SK-N-DZ (cell line): ENCODE measurements around the gene F7.
"Not testable (repeated sequence)": the region's sequence is repeated elsewhere in the genome, so short reads cannot be mapped to it uniquely, and the experiment has no call there.

Experiments
- DNase-seq: peaks from one replicate; pipeline ENCODE4 v3.0.0-alpha.2; 2015; ENCODE audit warnings: low spot score

F7 gene

DNA sequence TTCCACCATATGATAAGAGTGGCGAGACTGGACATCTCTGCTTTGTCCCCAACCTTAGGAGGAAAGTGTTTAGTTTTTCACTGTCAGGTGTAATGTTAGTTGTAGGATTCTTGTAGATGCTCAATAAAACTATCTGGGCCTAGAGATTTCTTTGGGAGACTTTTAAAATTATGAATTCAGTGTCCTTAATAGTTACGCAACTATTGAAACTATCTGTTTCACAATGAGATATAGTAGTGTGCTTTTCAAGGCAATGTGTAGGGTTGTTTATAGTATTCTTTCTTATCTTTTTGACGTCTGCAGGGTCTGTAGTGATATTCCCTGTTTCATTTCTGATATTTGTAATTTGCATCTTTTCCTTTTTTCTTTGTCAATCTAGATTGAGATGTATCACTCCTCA, 33.2 kb upstream of the F7 start:
- no peak for DNase-seq

DNA sequence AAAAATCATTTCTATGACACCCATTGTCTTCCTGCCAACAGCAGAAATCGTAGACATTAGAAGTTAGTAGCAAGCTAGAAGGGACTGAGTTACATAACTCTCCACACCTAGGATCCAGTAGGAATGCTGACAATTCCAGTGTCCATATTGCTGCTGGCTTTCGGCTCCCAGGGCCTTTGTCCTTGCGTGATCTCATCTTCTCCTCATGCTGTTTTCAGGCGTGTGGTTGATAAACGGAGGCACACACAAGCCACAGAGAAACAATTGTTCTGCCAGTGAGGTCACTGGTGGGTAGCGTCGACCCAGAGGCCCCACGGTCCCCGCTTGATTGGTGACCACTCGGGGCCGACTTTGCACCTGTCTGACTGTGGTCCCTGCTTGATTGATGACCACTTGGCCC, 31.6 kb upstream of the F7 start:
- DNase-seq, result no peak

DNA sequence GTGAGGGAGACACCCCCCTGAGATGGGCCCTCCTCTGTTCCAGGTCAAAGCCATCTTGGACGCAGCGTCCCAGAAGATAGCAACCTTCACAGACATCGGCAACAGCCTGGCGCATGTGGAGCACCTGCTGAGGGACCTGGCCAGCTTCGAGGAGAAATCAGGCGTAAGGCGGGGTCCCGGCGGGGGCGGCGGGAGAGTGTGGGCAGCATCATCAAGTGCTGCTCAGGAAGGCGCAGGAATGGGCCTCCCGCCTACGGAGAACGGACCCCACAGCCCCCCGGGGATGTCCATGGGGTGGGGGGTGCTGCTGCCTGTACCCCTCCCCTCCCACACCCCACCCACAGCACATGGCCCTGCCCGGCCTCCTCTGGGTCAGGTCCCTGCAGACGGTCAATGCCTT, 31.2 kb upstream of the F7 start:
- no peak for DNase-seq

GRCh38 chr13:113074876-113075275, 30.7 kb upstream of the F7 start:
- no peak for DNase-seq

- no peak for DNase-seq
These were observed 29.9 kb upstream of the F7 start for GRCh38 chr13:113075711-113076110.

- no peak for DNase-seq
These were observed 28.8 kb upstream of the F7 start for GRCh38 chr13:113076681-113077401.

- DNase-seq, result no peak
These were observed 28.0 kb upstream of the F7 start for GRCh38 chr13:113077566-113077952.

DNA sequence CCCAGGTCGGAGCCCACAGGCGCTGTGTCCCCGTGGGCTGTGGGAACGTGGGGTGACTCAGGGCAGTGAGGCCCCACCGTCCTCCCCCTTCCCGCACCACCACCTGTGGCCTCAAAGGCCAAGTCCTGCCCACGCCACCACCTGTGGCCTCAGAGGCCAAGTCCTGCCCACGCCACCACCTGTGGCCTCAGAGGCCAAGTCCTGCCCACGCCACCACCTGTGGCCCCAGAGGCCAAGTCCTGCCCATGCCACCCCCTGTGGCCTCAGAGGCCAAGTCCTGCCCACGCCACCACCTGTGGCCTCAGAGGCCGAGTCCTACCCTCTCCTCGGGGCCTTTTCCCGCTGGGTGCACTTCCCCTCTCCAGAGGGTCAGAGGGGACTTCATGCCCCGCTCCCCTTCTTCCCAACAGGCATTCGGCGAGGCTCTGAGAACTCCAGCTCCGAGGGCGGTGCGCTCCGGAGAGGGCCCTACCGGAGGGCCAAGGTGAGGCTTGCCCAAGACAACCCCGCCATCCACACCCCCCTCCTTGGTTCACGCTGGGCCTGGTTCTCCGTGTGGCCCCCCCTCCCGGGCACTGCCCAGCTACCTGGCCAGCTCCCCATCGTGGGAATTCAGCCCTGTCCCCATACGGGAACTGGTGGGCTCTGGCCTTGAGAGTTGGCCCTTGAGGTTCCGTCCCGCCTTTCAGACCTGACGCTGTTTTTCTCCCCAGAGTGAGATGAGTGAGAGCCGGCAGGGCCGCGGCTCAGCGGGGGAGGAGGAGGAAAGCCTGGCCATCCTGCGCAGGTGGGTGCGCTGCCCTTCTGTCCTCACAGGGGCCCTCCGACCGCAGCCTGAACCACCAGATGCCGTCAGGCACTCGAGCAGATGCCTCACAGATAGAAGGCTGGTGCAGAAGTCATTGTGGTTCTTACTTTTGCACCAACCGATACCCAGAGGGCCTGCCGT, 27.4 kb upstream of the F7 start:
- no peak for DNase-seq

- no peak for DNase-seq
These were observed 26.4 kb upstream of the F7 start for GRCh38 chr13:113078902-113079780.

DNA sequence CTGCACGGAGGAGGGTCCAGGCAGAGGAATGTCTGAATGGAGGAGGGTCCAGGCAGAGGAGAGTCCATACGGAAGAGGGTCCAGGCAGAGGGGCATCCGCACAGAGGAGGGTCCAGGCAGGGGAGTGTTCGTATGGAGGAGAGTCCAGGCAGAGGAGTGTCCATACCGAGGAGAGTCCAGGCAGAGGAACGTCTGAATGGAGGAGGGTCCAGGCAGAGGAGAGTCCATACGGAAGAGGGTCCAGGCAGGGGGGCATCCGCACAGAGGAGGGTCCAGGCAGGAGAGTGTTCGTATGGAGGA, 25.9 kb upstream of the F7 start:
- DNase-seq, result not testable (repeated sequence)

- DNase-seq, result no peak
These were observed 25.2 kb upstream of the F7 start for GRCh38 chr13:113080361-113080831.

GRCh38 chr13:113080901-113081521, 24.6 kb upstream of the F7 start:
- DNase-seq, result peak; percentile 61

DNA sequence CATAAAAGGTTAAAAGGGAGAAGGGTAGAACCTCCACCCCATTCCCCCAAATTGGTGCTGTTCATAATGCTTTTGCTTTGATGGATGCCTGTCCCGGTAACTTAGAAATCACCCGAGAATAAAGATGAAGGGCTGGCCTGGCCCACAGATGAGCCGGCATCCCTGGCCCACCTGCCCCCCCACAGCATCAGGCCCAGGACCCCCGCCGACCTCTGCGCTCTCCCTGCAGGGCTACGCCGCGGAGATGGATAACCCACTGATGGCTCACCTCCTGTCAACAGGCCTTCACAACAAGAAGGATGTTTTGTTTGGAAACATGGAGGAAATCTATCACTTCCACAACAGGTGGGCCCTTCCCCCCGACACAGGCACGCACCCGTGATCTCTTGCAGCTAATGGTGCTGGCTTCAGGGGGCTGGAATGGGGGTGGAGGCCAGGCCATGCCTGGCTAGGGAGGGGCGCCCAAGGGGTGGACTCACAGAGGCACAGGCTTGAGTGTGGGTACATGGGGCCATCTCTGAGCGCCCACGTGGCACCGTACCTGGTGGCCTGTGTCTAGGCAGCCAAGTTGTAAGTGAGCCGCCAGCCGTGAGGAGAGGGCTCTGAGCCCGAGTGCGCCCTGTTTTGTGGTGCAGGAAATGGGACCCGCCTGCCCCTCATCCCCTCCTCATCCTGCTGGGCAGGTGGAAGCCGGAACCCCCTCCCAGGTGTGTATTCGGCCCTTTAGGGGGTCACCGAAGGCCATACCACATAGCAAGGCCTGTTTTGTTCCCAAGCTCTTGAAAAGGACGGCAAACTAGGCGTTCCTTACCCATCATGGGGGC, 23.2 kb upstream of the F7 start:
- no peak for DNase-seq

GRCh38 chr13:113083022-113083373, 22.6 kb upstream of the F7 start:
- DNase-seq, result no peak

DNA sequence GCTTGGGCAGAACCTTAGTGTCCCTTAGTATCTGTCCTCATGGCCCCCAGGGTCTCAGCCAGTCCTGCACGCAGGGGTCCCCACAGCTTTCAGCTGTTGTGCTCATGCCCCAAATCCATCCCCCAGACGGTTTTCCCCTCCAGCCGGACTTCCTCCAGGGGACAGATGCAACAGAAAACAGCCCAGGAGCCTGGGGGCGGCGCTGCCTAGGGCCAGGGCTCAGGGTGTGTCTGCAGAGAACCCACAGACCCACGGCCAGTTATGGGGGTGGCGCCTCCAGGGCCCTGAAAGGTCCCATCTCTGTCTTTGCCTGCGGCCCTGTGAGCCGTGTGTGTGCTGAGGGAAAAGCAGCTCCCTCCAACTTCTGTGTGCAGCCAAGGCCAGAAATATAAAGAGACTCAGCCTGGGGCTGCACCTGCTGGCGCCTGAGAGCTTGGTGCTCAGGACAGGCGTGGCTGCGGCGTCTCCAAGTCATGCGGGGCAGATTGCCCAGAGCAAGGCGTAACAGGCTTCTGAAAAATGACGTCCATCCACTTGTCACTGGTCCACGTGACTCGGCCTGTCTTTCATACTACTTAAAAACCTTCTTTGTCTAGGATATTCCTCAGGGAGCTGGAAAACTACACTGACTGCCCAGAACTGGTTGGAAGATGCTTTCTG, 22.1 kb upstream of the F7 start:
- no peak for DNase-seq

DNA sequence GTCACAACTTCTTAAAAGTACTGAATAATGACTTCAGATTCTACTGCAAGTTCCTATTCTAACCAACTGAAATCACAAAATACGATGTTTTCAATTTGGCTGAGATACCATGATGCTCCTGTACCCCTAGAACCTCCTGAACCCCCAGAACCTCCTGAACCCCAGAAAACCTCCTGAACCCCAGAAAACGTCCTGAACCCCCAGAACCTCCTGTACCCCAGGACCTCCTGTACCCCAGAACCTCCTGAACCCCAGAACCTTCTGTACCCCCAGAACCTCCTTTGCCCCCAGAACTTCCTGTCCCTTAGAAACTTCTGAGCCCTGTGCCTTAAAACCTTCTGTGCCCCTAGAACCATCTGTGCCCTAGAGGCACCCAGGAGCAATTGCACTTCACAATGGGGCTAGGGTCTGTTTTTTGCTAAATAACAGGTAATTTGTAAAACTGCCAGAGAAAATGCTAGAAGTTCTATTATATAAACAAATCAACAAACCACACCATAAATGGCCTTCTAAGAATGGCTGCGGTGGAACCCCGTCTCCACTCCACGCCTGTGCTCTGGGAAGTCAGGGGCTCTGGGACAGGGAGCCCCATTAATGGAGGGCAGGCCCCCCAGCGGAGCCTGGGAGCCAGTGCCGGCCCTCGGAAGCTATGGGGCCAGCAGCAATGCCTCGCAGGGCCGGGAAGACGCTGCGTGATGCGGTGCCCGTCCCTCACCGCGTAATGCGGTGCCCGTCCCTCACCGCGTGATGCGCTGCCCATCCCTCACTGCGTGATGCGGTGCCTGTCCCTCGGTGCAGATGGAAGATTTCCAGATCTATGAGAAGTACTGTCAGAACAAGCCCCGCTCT, 21.3 kb upstream of the F7 start:
- no peak for DNase-seq

- no peak for DNase-seq
These were observed 20.5 kb upstream of the F7 start for GRCh38 chr13:113084943-113085540.

- DNase-seq, result no peak
These were observed 19.4 kb upstream of the F7 start for GRCh38 chr13:113086031-113086750.
